T-helper 22 cell (primary cell): ENCODE measurements around the gene SCT.

ENCODE experiments used
- DNase-seq: peaks from one replicate; pipeline ENCODE4 v3.0.0-alpha.2; 2020; ENCODE audit warnings: low read depth

Gene SCT

DNA sequence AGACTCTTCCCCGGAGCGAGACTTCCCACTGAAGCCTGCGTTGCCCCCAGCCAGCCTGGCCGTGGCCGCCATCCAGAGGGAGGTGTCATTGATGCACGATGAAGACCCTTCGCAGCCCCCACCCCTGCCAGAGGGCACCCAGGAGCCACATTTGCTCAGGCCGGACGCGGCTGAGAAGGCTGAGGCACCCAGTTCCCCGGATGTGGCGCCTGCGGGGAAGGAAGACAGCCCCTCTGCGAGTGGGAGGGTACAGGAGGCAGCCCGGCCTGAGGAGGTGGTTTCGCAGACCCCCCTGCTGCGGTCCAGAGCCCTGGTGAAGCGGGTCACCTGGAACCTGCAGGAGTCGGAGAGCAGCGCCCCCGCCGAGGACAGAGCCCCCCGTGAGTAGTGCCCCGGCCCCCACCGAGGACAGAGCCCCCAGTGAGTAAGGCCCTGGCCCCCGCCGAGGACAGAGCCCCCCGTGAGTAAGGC, 17.6 kb downstream of the SCT start:
- no peak for DNase-seq

DNA sequence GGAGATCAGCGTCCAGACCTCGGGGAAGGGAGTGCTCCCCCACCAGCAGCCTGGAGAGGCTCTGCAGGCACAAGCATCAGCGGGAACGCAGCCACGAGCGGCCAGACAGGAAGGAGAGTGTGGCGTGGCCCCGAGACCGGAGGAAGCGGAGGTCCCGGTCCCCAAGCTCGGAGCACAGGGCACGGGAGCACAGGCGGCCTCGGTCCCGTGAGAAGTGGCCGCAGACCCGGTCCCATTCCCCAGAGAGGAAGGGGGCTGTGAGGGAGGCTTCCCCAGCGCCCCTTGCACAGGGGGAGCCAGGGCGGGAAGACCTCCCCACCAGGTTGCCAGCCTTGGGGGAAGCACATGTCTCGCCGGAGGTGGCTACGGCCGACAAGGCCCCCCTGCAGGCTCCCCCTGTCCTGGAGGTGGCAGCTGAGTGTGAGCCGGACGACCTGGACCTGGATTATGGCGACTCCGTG, 18.2 kb downstream of the SCT start:
- no peak for DNase-seq

DNA sequence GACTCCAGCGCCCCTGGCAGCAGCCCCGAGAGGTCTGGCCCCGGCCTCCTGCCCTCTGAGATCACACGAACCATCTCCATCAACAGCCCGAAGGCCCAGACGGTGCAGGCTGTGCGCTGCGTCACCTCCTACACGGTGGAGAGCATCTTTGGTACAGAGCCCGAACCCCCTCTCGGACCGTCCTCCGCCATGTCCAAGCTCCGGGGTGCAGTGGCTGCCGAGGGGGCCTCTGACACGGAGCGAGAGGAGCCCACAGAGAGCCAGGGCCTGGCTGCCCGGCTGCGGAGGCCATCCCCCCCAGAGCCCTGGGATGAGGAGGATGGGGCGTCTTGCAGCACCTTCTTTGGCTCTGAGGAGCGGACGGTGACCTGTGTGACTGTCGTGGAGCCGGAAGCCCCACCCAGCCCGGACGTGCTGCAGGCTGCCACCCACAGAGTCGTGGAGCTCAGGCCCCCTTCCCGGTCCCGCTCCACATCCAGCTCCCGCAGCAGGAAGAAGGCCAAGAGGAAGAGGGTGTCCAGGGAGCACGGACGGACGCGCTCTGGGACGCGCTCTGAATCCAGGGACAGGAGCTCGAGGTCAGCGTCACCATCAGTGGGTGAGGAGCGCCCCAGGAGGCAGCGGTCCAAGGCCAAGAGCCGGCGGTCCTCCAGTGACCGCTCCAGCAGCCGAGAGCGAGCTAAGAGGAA, 18.9 kb downstream of the SCT start:
- no peak for DNase-seq

DNA sequence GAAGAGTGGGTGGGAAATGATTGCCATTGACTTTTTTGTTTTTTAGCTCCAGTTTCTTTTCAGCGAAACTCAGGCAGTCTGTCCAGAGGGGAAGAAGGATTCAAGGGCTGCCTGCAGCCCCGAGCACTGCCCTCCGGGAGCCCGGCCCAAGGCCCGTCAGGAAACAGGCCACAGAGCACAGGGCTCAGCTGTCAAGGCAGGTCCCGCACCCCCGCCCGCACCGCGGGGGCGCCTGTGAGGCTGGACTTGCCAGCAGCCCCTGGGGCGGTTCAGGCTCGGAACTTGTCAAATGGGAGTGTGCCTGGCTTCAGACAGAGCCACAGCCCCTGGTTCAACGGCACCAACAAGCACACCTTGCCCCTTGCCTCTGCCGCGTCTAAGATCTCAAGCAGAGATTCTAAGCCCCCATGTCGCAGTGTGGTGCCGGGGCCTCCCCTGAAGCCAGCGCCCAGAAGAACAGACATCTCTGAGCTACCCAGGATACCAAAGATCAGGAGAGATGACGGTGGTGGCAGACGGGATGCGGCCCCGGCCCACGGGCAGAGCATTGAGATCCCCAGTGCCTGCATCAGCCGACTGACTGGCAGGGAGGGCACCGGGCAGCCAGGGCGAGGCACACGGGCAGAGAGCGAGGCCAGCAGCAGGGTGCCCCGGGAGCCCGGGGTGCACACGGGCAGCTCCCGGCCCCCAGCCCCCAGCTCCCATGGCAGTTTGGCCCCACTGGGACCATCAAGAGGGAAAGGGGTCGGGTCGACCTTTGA, 19.8 kb downstream of the SCT start:
- DNase-seq, result no peak

DNA sequence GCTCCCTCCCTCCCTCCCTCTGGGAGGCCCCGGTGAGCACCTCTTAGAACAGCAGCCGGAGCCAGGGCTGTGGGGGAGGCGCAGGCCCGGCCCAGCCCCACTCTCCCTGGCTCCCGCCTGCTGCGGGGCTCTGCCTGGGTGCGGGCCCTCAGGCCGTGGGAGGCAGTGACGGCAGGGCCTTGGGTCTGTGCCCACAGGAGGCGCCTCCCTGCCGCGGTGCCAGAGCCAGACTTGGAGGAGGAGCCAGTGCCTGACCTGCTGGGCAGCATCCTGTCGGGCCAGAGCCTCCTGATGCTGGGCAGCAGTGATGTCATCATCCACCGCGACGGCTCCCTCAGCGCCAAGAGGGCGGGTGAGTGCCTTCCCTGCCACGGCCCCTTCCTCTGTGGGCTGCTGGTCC, 20.7 kb downstream of the SCT start:
- DNase-seq, result no peak

DNA sequence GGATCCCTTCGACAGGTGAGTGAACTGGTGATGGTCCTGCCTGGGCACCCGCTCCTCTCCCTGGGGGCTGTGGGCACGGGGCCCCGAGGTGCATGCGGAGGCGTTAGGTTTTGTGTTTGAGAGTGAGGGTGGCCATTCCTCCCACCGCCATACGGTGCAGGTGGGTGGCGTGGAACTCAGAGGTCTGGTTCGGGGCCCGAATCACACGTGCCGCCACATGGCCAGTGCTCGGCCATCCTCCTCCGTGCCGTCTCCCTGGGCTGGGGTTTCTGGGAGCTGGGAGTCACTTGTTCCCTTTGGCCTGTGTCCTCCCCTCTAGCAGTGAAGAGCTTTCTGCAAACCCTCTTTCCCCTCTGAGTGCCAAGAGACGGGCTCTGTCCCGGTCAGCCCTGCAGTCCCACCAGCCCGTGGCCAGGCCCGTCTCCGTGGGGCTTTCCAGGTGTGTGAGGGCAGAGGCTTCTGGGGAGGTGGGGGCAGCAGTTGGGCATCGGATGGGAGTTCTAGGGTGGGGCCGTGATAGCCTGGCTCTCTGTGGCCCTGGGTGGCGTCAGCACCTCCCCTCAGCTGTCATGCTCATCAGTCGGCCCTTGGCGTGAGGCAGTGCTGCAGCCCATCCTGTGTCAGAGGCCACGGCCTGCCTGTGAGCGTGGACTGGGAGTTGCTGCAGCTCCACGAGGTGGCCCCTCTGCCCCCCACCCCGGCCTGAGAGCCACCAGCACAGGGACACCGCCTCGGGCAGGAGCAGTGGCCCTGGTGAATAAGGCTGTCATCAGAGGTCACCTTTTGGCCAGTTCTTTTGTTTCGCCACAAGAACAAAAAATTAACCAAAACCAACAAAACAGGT, 21.5 kb downstream of the SCT start:
- no peak for DNase-seq

DNA sequence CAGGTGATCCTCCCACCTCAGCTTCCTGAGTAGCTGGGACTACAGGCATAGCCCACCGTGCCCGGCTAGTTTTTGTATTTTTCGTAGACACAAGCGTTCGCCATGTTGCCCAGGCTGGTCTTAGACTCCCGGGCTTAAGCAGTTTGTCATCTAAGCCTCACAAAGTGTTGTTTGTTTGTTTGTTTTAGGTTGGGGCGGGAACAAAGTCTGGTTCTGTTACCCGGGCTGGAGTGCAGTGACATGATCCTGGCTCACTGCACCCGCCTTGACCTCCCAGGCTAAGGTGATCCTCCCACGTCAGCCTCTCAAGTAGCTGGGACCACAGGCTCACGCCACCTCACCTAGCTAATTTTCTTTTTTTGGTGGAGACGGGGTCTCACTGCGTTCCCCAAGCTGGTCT, 23.8 kb downstream of the SCT start:
- DNase-seq, result no peak

DNA sequence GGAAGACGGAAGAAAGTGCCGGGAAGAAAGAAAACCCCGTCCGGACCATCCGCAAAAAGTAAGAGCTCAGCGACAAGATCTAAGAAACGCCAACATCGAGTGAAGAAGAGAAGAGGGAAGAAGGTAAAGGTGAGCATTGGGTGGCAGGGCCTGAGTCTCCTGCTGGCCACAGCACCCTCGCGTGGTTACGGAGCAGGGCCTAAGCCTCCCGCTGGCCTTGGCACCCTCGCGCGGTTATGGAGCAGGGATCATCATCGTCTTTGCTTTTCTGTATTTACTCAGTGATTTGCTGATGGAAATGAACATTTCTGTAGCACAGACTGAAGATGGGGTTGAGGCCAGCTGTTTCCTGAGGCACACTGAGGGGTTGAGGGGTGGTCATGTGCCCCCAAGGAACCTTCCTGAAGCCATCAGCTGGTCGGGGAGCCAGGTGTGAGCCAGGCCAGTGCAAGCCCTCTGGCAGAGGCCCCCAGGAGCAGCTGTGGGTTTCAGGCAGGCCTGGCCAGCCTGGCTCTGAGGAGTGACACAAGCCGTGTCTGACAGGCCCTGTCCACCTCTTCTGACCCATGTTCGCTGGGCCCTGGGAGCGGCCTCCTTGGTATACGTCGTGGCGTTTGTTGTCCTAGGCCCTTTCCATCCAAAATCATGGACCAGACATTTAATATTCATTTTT, 25.3 kb downstream of the SCT start:
- no peak for DNase-seq

DNA sequence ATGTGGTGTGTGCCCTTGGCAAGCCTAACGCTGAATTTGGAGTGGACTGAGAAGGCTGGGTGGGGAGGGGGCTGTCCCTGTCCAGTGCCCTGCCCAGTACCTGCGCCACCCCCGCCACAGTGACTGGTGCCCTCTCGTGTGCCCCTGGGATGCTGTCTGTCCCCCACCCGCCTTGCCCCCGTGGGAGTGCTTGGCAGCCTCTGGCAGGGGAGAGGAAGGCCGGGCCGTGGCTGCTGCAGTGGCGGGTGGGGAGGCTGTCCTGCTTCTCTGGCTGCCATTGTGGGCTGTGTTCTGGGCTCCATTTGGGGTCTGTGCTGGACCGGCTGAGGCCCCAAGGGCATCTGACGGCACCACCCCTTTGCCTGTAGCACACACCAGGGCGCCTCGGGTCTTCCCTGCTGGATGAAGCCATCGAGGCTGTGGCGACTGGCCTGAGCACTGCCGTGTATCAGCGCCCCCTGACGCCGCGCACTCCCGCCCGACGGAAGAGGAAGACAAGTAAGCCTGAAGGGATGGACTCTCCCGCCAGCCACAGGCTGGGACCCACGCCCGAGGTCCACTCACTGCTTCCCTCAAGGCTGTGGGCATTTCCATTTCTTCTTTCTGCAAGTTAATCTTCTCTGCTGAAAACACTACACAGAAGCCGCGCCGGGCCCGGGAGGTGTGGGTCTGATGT, 28.8 kb downstream of the SCT start:
- no peak for DNase-seq

DNA sequence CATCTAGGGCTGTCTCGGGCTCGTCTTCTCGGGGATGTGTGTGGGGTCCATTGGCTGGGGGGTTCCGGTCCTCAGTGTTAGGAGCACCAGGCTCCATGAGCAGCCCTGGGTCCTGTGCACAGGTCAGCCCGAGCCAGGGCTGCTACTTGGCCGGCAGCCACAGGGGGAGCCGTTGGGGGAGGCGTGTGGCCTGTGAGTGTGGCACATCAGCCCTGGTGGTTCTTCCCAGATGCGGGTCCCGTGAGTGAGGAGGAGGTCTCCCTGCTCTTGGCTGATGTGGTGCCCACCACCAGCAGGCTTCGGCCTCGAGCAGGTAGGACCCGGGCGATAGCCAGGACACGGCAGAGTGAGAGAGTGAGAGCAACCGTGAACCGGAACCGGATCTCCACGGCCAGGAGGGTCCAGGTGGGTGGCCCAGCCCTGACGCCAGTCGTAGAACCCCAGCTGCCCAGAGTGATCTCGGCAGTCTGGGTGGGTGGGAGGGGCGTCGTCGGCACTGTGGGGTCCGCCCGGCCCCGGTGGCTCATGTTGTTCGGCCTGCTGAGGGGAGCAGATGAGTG, 29.7 kb downstream of the SCT start:
- no peak for DNase-seq

DNA sequence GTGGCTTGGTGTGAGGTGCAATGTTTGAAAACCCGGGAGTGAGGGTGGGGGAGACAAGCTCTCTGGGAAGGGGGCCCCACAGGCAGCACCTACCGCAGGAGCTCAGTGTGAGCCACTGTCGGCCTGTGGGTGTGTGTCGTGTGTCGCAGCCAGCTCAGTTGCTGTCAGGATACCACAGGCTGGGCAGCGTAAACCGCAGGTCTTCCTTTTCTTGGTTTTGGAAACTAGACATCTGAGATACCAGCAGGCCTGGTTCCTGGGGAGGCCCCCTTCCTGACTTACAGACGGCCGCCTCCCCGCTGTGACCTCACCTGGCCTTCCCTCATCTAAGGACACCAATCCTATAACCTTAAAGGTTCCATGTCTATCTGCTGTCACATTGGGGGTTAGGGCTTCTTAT, 30.6 kb downstream of the SCT start:
- no peak for DNase-seq

DNA sequence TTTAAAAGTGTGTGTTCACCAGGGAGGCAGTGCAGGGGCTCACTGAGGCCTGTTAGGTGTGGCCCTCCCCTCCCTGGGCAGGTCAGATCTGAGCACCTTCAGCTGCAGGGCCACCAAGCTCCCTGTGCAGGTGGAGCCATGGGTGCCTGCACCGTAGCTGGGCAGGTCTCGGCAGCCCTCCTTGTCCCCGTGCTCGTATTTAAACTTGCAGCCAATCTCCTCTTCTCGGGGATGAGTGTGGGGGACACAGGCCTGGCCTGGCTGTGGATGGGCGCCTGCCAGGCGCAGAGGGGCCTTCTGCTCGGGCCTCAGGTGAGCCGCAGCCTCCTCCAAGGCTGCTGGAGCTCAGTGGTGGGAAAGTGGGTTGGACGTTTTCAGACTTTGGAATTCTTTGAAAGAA, 31.6 kb downstream of the SCT start:
- no peak for DNase-seq

DNA sequence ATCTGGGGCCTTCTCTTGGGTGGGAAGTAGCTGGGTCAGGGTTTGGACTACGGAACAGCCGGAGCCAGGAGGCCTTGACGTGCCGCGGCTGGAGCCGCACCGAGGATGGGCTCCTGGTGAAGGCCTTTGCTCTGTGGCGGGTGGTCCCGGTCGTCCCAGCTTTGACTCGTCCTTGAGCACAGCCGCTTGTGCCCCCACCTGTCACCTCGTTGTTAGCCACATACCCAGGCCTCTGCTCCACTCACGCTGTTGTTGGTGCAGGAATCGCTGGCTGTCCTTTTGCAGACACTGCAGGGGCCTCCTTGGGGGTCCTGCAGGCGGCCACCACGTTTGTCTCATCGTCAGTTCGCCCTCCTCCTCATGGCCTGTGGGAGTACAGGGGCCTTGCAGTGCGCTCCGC, 33.6 kb downstream of the SCT start:
- DNase-seq, result no peak

DNA sequence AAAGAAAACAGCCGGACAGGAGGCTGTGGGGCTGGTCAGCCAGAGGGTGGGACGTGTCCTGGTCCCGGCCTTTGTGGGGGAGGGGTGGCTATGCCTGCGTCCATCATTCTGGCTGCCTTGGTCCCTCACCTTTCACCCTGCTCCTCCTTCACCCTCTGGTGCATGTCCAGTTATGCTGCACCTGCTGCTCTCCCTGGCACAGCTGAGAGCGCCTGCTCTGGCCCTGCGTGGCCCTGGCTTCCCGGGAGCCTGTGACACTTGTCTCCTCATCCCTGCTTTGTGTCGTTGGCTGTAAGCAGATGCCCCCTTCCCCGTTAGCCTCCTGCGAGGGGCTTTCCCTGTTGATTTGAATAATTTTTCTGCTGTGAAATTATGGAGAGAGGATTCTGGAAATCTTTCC, 34.1 kb downstream of the SCT start:
- no peak for DNase-seq

DNA sequence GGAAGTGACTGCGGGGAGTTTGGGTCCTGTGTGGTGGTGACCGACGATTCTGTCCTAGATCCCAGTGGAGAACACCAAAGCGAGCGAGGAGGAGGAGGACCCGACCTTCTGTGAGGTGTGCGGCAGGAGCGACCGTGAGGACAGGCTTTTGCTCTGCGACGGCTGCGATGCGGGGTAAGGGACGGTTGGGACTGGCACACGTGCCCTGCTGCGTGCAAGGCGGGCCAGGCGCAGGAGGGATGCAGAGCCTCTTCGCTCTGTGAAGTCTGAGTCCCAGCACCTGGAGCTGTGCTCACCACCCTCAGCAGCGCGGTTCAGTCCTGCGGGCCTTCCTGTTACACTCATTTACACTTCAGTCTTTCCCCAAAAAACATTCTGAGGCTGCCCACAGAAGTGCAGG, 34.5 kb downstream of the SCT start:
- DNase-seq, result no peak

DNA sequence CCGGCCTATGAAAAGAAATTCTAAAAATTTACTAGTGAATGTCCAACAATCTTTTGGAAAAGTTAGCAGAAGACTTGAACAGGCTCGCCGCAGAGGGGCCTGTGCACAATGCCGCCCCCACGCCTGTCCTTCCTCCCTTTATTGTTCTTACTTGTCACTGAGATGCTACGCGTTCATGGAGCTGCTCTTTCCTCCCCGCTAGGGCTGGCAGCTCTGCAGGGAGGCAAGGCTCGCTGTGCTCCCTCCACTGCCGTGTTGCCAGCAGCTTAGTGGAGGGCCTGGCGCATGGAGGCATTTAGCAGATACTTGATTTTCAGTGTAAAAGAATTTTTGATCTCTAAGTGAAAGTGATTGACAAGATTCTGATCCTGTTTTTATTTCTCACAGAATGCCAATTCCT, 36.0 kb downstream of the SCT start:
- DNase-seq, result no peak

DNA sequence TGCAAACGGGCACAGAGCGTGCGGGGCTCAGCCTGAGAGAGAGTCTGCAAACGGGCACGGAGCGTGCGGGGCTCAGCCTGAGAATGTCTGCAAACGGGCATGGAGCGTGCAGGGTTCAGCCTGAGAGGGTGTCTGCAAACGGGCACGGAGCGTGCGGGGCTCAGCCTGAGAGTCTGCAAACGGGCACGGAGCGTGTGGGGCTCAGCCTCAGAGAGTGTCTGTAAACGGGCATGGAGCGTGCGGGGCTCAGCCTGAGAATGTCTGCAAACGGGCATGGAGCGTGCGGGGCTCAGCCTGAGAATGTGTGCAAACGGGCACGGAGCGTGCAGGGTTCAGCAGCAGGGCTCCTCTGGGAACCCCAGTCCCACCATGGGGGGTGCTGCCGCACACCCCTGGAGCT, 37.2 kb downstream of the SCT start:
- no peak for DNase-seq

DNA sequence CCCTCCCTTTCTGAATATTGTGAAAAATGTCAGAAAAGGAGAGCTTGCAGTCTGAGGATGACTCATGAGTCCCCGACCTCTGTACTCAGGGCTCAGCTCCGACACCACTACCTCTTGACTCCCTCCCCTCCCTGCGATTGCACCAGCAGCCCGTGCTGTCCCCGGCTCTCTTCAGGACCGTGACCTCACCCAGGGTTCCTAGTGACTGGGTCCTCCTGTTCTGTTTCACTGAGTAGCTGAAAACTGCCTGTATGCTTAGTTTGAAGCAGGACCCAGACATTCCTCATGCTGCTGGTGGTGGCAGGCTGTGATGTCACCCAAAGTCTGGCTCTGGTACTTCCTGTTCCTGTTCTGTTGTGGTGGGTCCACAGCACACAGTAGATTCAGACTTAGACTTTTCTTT, 39.0 kb downstream of the SCT start:
- DNase-seq, result peak; percentile 66

DNA sequence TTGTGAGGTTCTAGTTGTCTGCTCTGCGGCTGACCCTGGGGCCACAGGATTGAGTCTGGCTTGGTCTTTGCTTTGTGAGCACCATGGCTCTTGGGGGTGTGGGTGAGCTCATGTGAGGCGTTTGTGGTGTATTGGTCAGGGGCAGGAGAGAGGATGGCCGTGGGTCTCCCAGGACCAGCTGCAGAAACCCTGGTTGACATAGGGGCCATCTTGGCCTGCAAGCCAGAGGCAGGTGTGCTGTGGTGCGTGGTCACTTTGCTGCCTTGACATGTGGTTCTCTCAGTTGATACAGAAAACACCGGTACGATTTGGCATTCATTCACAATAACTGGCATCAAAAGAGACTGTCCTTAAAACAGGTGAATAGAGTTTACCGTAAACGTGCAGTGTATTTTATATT, 39.4 kb downstream of the SCT start:
- no peak for DNase-seq

DNA sequence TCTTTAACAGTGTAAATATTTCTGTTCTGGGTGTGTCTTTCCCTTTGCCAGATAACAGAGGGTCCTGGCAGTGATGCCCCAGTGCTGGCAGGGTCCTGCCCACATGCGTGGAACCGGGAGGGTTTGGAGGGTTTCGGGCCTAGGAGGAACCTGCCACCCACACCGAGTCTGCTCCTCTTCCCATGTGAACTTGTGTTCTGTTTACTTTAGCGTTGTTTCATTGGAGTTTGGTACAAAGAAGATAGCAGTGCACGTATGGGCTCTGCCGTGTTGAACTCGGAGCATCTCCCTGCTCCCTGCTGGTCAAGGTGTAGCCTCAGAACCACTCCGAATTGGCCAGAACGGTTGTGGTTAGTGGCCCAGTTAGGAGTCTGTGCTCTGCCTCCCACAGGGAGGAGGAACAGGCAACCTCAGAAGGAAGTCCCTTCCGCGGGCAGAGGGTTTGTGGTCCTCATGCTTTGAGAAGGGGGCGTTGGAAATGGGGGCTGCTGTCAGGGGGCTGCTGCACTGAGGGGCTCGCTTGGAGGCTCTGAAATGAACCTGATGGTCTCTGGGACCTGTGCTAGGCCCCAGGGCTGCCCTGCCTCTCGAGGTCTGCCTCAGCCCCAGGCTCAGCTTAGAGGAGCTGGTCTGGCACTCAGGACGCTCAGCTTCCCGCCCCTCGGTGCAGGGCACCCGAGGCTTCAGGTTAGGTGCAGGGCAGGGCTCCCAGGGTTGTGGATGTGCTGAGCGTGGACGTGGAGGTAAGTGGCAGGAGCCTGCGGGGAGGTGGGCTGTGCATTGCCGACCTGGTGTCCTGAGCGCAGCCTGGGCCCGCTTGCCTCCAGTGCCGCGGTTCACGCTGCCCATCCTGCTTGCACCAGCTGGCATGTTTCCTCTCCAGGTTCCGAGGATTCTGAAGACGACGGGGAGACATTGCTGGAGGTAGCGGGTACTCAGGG, 40.3 kb downstream of the SCT start:
- DNase-seq, result no peak
